C4-2B (cell line): Measurements from ENCODE around the gene SLC38A6.

ENCODE experiments used
- CTCF ChIP-seq: fragments of 450-650 bp; conservative IDR thresholded peaks from 2 replicates; pipeline ENCODE4 v1.5.1; 2017; ENCODE audit warnings: mild to moderate bottlenecking
- ZFX ChIP-seq: fragments of 450-650 bp; IDR thresholded peaks from 2 replicates; pipeline ENCODE4 v1.6.1; 2017

GRCh38 chr14:61041704-61042103 lies 60.7 kb downstream of the SLC38A6 start:
- TF ChIP-seq CTCF (no peak), ZFX (no peak)
